SK-N-SH (cell line): Measurements from ENCODE around the gene ERCC6L. TPM values are rescaled to one million over a fixed set of nuclear protein-coding genes. Genes with fewer than 3 reads are reported as not detected.

Experiments
- CTCF ChIA-PET: fragments of 300-600, 350-600 bp; formaldehyde crosslinking; extraction: SDS; loops from one replicate; lab custom pipeline; 2021; lab: Yijun Ruan, JAX
- POLR2A ChIA-PET: fragments of 350-600 bp; sonication (Branson Sonifier 250); formaldehyde crosslinking; extraction: SDS; loops from one replicate; lab custom pipeline; 2020; ENCODE audit warnings: antibody characterized with exemption, inconsistent platforms; lab: Yijun Ruan, JAX
- DNase-seq: peaks from one replicate; pipeline ENCODE4 v3.0.0; 2012
- H2AFZ ChIP-seq: fragments of 200-600 bp; sonication (generic); 2 replicates; pipeline ENCODE4 v1.8.1; 2016; ENCODE audit warnings: antibody characterized with exemption, mild to moderate bottlenecking, low read depth
- H3F3A ChIP-seq: fragments of 200-600 bp; sonication (generic); replicated peaks from 2 replicates; pipeline ENCODE3; 2016; ENCODE audit warnings: antibody characterized with exemption, mild to moderate bottlenecking; ENCODE audit not compliant: insufficient read depth
- H3K27ac ChIP-seq, 2 experiments: fragments of 200-500 bp in 1 of 2; fragments of 200-600 bp in 1 of 2; sonication (Bioruptor generic) in 1 of 2; sonication (generic), shearing (Covaris generic) in 1 of 2; 2 replicates each; pipeline versions ENCODE4 v1.5.1 to v1.6.1; 2014 to 2016; ENCODE audit warnings: low read depth in 2 of 2, inconsistent platforms in 1 of 2, low read length in 1 of 2, mild to moderate bottlenecking in 1 of 2, mixed read lengths in 1 of 2
- H3K27me3 ChIP-seq: fragments of 200-600 bp; sonication (generic), shearing (Covaris generic); 2 replicates; pipeline ENCODE4 v1.6.1; 2016; ENCODE audit warnings: mixed run types; ENCODE audit not compliant: insufficient read depth
- H3K36me3 ChIP-seq, 2 experiments: fragments of 200-500 bp in 1 of 2; fragments of 200-600 bp in 1 of 2; sonication (Bioruptor generic) in 1 of 2; sonication (generic) in 1 of 2; replicated peaks in 1 of 2; 2 replicates each; pipeline versions ENCODE3 to v1.5.1; 2014 to 2016; ENCODE audit warnings: low read length in 1 of 2, mild to moderate bottlenecking in 1 of 2; ENCODE audit not compliant: insufficient read depth in 2 of 2, control insufficient read depth in 1 of 2
- H3K4me1 ChIP-seq, 2 experiments: fragments of 200-500 bp in 1 of 2; fragments of 200-600 bp in 1 of 2; sonication (Bioruptor generic) in 1 of 2; sonication (generic), shearing (Covaris generic) in 1 of 2; 2 replicates each; pipeline versions ENCODE4 v1.5.1 to v1.6.1; 2014 to 2016; ENCODE audit warnings: low read depth in 1 of 2, low read length in 1 of 2, mixed run types in 1 of 2; ENCODE audit not compliant: insufficient read depth in 2 of 2, control insufficient read depth in 1 of 2
- H3K4me2 ChIP-seq: fragments of 200-600 bp; sonication (generic), shearing (Covaris generic); 2 replicates; pipeline ENCODE4 v1.6.1; 2017; ENCODE audit warnings: mixed run types
- H3K4me3 ChIP-seq, 2 experiments: fragments of 200-500 bp in 1 of 2; fragments of 200-600 bp in 1 of 2; sonication (Bioruptor generic) in 1 of 2; sonication (generic), shearing (Covaris generic) in 1 of 2; 2 replicates each; pipeline versions ENCODE4 v1.5.1 to v1.8.1; 2014 to 2016; ENCODE audit warnings: low read depth in 2 of 2, inconsistent platforms in 1 of 2, low read length in 1 of 2, mild to moderate bottlenecking in 1 of 2, mixed read lengths in 1 of 2, moderate library complexity in 1 of 2
- H3K79me2 ChIP-seq: fragments of 200-600 bp; sonication (generic); 2 replicates; pipeline ENCODE4 v1.8.1; 2017; ENCODE audit warnings: mild to moderate bottlenecking; ENCODE audit not compliant: insufficient read depth
- H3K9ac ChIP-seq: fragments of 200-600 bp; sonication (generic); 2 replicates; pipeline ENCODE4 v1.6.1; 2017; ENCODE audit warnings: mixed run types
- H3K9me2 ChIP-seq: fragments of 200-600 bp; sonication (generic); 2 replicates; pipeline ENCODE4 v1.6.1; 2017; ENCODE audit warnings: mixed run types
- H3K9me3 ChIP-seq: fragments of 200-600 bp; sonication (generic); 2 replicates; pipeline ENCODE4 v1.6.1; 2017; ENCODE audit warnings: mixed run types, mild to moderate bottlenecking, moderate library complexity
- H4K20me1 ChIP-seq: fragments of 200-600 bp; sonication (generic); 2 replicates; pipeline ENCODE4 v1.6.1; 2017; ENCODE audit warnings: mild to moderate bottlenecking, mixed run types; ENCODE audit not compliant: insufficient read depth
- CTCF ChIP-seq: fragments of 200-600 bp; sonication (generic); IDR thresholded peaks from 2 replicates; pipeline ENCODE4 v1.6.1; 2017; ENCODE audit warnings: antibody characterized with exemption, mild to moderate bottlenecking, moderate library complexity
- ELF1 ChIP-seq: IDR thresholded peaks from 2 replicates; pipeline ENCODE4 v1.4.0; 2012
- EZH2phosphoT487 ChIP-seq: fragments of 200-600 bp; sonication (generic); IDR thresholded peaks from 2 replicates; pipeline ENCODE4 v1.6.1; 2017; ENCODE audit warnings: low read depth, mixed run types, mild to moderate bottlenecking, antibody characterized with exemption, moderate library complexity, borderline replicate concordance
- FOSL2 ChIP-seq: IDR thresholded peaks from 2 replicates; pipeline ENCODE4 v1.4.0; 2012; ENCODE audit warnings: low read depth, mild to moderate bottlenecking, moderate library complexity, borderline replicate concordance
- FOXJ3 ChIP-seq: sonication (generic); formaldehyde crosslinking; IDR thresholded peaks from 2 replicates; pipeline ENCODE4 v1.5.1; 2020; ENCODE audit warnings: mild to moderate bottlenecking, missing genetic modification reagents
- FOXM1 ChIP-seq: IDR thresholded peaks from 2 replicates; pipeline ENCODE4 v1.4.0; 2012; ENCODE audit warnings: low read depth, mild to moderate bottlenecking
- GABPA ChIP-seq: IDR thresholded peaks from 2 replicates; pipeline ENCODE4 v1.4.0; 2012; ENCODE audit warnings: low read depth, mild to moderate bottlenecking
- GATA2 ChIP-seq: sonication (generic); formaldehyde crosslinking; IDR thresholded peaks from 2 replicates; pipeline ENCODE4 v1.5.0; 2020; ENCODE audit warnings: mild to moderate bottlenecking, missing genetic modification reagents
- IRF3 ChIP-seq: fragments of 150-350 bp; IDR thresholded peaks from 2 replicates; pipeline ENCODE4 v1.6.1; 2016; ENCODE audit warnings: mild to moderate bottlenecking, low read depth, low read length
- MEF2A ChIP-seq: IDR thresholded peaks from 2 replicates; pipeline ENCODE4 v1.4.0; 2012; ENCODE audit warnings: low read depth, borderline replicate concordance
- MXI1 ChIP-seq: IDR thresholded peaks from 2 replicates; pipeline ENCODE4 v1.6.1; 2012; ENCODE audit warnings: mild to moderate bottlenecking, low read depth, low read length, improper control_type of control experiment
- NFIC ChIP-seq: IDR thresholded peaks from 2 replicates; pipeline ENCODE4 v1.4.0; 2012; ENCODE audit warnings: borderline replicate concordance
- NRF1 ChIP-seq: IDR thresholded peaks from 2 replicates; pipeline ENCODE4 v1.6.1; 2012; ENCODE audit warnings: low read depth, mild to moderate bottlenecking, low read length
- PBX3 ChIP-seq: IDR thresholded peaks from 2 replicates; pipeline ENCODE4; 2012
- RAD21 ChIP-seq: IDR thresholded peaks from 2 replicates; pipeline ENCODE4 v1.6.1; 2012; ENCODE audit warnings: mild to moderate bottlenecking, low read length
- RCOR1 ChIP-seq: fragments of 150-350 bp; IDR thresholded peaks from 2 replicates; pipeline ENCODE4 v1.6.1; 2017; ENCODE audit warnings: antibody characterized with exemption, low read length
- REST ChIP-seq: IDR thresholded peaks from 2 replicates; pipeline ENCODE4 v1.6.1; 2012; ENCODE audit warnings: mild to moderate bottlenecking, low read depth, low read length, moderate library complexity
- SIN3A ChIP-seq: IDR thresholded peaks from 2 replicates; pipeline ENCODE4 v1.6.1; 2012; ENCODE audit warnings: low read depth, mild to moderate bottlenecking, low read length, moderate library complexity, borderline replicate concordance
- SMC3 ChIP-seq: IDR thresholded peaks from 2 replicates; pipeline ENCODE4 v1.6.1; 2012; ENCODE audit warnings: low read depth, low read length, improper control_type of control experiment
- USF1 ChIP-seq: IDR thresholded peaks from 2 replicates; pipeline ENCODE4 v1.4.0; 2012; ENCODE audit warnings: low read depth, borderline replicate concordance
- WGBS: methylation state at CpG from one replicate; pipeline ENCODE4 v1.1.6; 2017; ENCODE audit warnings: low lambda C conversion rate; 5-methylcytosine and 5-hydroxymethylcytosine counted together
- polyA plus RNA-seq, 3 experiments: library from polyadenylated mRNA; depleted of rRNA; stranded (reverse); fragments of >200 nt; gene quantifications; 2 replicates each; pipeline ENCODE4 v1.2.3, GENCODE V29; 2012

The ERCC6L gene
- polyA plus RNA-seq, 1 of the 3 experiments (the other 2 are of a cell fraction), result 1.5 TPM

GRCh38 chrX:72236841-72237240, 2.0 kb downstream of the ERCC6L start:
- no peaks in the 10 kb centered on the region for H3K27me3 ChIP-seq
- H3K9me3 ChIP-seq, result no peaks in the 10 kb centered on the region
- H3K79me2 ChIP-seq, result peaks cover 64% of the 10 kb centered on the region
- DNase-seq, result no peak
- H3K27ac ChIP-seq, result peak overlapping the region in 1 of 2 experiments; percentile 24; a peak in 1 of 4 replicates
- peaks cover 0 to 1% of the 10 kb centered on the region in 2 experiments for H3K36me3 ChIP-seq
- no peak overlapping the region for H3K4me2 ChIP-seq
- 88% methylated on average over 4 of the region's 4 CpGs for WGBS
- TF ChIP-seq PBX3 (no peak), NRF1 (no peak), RAD21 (no peak), FOXJ3 (no peak), FOXM1 (no peak), USF1 (no peak), EZH2phosphoT487 (no peak), RCOR1 (no peak), FOSL2 (no peak), CTCF (no peak), IRF3 (no peak), GATA2 (CRISPR knock-in tag) (no peak), MEF2A (no peak), REST (no peak), SMC3 (no peak), ELF1 (no peak), SIN3A (no peak), NFIC (no peak), GABPA (no peak), MXI1 (no peak)
- no peak overlapping the region for H3K9ac ChIP-seq
- no peak overlapping the region for H3K4me3 ChIP-seq
- H3K9me2 ChIP-seq, result no peaks in the 10 kb centered on the region
- H4K20me1 ChIP-seq, result no peaks in the 10 kb centered on the region
- no peak overlapping the region for H2AFZ ChIP-seq
- CTCF ChIA-PET, result no interaction called here
- POLR2A ChIA-PET, result no interaction called here
- peaks cover 5 to 7% of the 10 kb centered on the region in 2 experiments; a peak in 1 of 4 replicates for H3K4me1 ChIP-seq
- peaks cover 19% of the 10 kb centered on the region for H3F3A ChIP-seq
